ENCODE measurements around the gene MRPL36.

The MRPL36 gene

DNA sequence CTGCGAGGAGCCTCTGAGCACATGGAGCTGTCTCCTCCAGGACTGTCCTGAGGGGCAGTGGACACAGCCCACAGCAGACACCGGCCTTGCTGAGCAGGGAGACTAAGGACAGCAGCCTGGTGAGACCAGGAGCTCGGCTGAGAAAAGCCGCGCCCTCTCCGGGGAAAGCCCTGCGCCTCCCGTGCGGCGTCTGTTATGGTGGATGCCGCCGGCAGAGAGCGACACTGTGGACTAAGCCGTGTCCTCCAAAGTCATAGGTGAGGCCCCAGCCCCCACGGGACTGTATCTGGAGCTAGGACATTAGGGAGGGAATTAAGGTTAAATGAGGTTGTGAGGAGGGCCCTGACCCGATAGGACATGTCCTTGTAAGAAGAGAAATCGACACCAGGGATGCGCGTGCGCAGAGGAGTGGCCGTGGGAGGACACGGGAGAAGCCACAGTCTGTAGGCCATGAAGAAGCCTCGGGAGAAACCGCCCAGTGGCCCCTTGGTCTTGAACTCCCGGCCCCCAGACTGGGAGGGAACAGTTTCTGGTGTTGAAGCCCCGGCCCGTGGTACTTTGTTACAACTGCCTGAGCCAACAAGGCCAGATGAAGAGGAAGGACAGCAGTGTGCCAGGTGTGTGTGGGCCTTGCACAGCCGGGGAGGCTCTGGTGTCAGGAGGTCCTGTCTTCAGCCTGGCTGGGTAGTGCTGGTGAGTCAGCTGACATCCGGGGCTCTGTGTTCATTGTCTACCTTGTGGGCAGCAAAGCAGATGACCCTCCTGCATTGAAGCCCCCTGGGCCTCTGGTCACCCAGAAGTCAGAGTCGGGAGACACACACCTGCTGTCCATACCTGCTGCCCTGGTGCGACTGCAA, 22.1 kb downstream of the MRPL36 start:
- DNase-seq (ENCODE audit: low spot score) = no peak
- in situ Hi-C loops (cut with MboI; ENCODE audit: low pct_unique_long_range_greater_than_20kb, low sequenced_read_pairs, unreplicated experiment) = no loop called here
- TF ChIP-seq, protein P1, sequence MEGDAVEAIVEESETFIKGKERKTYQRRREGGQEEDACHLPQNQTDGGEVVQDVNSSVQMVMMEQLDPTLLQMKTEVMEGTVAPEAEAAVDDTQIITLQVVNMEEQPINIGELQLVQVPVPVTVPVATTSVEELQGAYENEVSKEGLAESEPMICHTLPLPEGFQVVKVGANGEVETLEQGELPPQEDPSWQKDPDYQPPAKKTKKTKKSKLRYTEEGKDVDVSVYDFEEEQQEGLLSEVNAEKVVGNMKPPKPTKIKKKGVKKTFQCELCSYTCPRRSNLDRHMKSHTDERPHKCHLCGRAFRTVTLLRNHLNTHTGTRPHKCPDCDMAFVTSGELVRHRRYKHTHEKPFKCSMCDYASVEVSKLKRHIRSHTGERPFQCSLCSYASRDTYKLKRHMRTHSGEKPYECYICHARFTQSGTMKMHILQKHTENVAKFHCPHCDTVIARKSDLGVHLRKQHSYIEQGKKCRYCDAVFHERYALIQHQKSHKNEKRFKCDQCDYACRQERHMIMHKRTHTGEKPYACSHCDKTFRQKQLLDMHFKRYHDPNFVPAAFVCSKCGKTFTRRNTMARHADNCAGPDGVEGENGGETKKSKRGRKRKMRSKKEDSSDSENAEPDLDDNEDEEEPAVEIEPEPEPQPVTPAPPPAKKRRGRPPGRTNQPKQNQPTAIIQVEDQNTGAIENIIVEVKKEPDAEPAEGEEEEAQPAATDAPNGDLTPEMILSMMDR (IDR thresholded peaks at IDR 0.05; ENCODE audit: extremely low read depth, insufficient read depth, missing control alignments) = no peak

GRCh38 chr5:1776831-1777230, 22.8 kb downstream of the MRPL36 start:
- in situ Hi-C loops (cut with MboI; ENCODE audit: low pct_unique_long_range_greater_than_20kb, low sequenced_read_pairs, unreplicated experiment) = no loop called here
- TF ChIP-seq, protein P1 (IDR thresholded peaks at IDR 0.05; ENCODE audit: extremely low read depth, insufficient read depth, missing control alignments) = no peak

DNA sequence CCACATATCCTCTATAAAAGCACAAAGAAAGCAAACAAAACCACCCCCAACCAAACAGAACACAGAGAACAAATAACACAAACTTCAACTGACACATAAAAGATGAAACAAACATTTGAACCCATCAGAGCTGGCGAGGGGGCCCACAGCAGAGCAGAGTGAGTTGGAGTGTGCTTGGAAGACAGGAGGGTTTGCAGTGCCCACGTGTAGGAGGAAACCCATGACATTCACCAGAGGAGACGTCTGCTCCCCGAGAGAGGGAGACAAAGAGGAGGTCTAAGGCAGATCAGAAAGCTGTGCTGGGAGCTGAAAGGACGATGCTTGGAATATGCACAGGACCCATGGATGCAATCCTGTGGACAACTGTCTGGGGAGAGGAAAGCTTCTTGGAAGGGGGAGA, 27.0 kb downstream of the MRPL36 start:
- in situ Hi-C loops (cut with MboI; ENCODE audit: low pct_unique_long_range_greater_than_20kb, low sequenced_read_pairs, unreplicated experiment) = loop anchor here (25.0 kb wide), 1 partner anchor 240 kb away; no protein-coding TSS in a partner anchor

More at GRCh38 chr5:1776831-1777230, 22.8 kb downstream of the MRPL36 start:
- no peak for DNase-seq (ENCODE audit: low spot score)

DNA sequence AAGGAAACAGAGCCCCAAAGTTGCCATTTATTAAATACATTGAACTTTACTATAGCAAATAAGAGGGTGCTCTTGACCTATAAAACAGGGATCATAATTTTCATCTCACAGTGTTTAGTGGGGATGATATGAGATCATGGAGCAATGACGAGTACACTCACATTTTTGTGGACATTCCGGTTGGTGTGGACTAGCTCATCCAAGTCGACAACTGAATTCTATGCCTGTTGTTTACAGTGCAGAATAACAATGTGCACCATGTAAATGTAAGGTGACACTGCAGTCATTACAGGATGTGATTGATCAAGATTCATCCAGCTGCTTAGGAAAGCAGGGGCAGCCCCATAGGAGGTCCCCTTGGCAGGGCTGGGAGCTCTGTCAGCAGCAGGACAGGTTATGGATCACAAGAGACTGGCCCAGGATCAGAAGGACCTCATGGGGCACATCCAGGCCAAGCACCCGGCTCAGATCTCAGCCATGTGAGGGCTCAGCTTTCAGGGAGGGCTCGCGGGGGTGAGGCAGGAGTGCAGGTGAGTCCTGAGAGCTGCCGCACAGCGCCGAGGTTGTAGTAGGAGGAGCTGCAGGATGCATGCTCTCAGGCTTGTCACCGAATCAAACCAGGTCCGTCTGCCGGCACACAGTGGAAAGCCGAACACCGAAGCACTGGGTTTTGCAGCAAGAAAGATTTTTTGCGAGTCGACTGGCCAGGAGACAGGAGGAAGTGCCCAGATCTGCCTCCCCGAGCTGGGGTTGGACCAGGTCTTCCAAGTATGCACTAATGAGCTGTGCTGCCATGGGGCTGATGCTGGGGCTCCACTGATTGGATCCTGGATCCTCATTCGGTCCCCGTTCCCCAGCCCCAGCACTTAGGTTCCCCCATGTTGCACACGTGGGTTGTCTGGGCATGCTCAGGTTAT, 28.2 kb downstream of the MRPL36 start:
- no peak for DNase-seq (ENCODE audit: low spot score)
- in situ Hi-C loops (cut with MboI; ENCODE audit: low pct_unique_long_range_greater_than_20kb, low sequenced_read_pairs, unreplicated experiment) = loop anchor here (25.0 kb wide), 1 partner anchor 241 kb away; no protein-coding TSS in a partner anchor
- TF ChIP-seq, protein P1 (IDR thresholded peaks at IDR 0.05; ENCODE audit: extremely low read depth, insufficient read depth, missing control alignments) = no peak

More for the DNA sequence above, 27.0 kb downstream of the MRPL36 start:
- DNase-seq (ENCODE audit: low spot score) = peak; percentile 75
- TF ChIP-seq, protein P1 (IDR thresholded peaks at IDR 0.05; ENCODE audit: extremely low read depth, insufficient read depth, missing control alignments) = peak; percentile 52

DNA sequence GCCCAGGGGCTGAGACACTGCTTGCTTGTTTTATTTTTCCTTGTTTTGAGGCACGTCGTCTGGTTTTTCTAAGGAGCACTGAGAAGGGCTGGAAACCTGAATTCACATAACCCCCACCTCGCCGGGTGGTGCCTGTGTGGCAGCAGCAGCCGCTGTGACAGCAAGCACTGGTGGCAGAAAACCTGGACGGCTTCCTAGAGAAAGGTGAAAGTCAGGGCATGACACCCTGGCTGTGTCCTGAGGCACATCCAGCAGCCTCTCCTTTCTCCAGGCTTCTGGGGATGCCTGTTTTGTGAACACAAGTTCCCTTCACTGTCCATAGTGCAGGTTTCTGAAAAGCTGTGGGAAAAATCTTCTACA, 29.2 kb downstream of the MRPL36 start:
- DNase-seq (ENCODE audit: low spot score) = no peak
- TF ChIP-seq, protein P1 (IDR thresholded peaks at IDR 0.05; ENCODE audit: extremely low read depth, insufficient read depth, missing control alignments) = no peak
- in situ Hi-C loops (cut with MboI; ENCODE audit: low pct_unique_long_range_greater_than_20kb, low sequenced_read_pairs, unreplicated experiment) = loop anchor here (25.0 kb wide), 1 partner anchor 242 kb away; no protein-coding TSS in a partner anchor

DNA sequence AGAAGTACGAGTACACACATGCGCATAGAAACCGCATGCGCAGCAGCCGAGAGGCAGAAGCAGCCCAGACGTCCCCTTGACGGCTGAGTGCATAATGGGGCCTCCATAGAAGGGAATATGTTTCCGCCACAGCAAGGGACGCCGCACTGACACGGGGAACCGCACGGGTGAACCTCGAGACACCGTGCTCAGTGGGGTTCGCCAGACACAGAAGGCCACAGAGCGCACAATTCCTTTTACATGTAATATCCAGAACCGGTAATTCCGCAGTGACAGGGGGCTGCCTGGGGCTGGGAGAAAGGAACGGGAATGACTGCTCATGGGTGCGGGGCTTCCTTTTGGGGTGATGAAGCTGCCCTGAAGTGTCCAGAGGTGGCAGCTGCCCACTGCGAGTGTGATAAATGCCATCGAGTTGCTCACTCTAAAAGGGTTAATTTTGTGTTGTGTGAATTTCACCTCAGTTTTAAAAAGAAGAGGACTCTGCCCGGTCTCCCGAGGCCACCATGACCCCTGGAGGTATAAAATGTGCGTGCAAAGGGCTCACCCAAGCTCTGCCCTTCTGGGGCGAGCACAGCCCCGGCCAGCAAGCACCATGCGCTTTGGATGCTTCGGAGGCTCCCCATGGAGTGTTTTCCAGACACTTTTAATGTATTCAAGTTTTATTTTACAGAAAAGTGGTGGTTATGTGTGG, 29.7 kb downstream of the MRPL36 start:
- TF ChIP-seq, protein P1 (IDR thresholded peaks at IDR 0.05; ENCODE audit: extremely low read depth, insufficient read depth, missing control alignments) = no peak
- in situ Hi-C loops (cut with MboI; ENCODE audit: low pct_unique_long_range_greater_than_20kb, low sequenced_read_pairs, unreplicated experiment) = loop anchor here (25.0 kb wide), 1 partner anchor 242 kb away; no protein-coding TSS in a partner anchor
- no peak for DNase-seq (ENCODE audit: low spot score)

Data from GM13977 (cell line).